Subcutaneous adipose tissue (tissue), 4 donors: ENCODE results near the gene IPCEF1. TPM values are rescaled to one million over a fixed set of nuclear protein-coding genes. Genes with fewer than 3 reads are reported as not detected.

Experiments
- total RNA-seq, 4 donors: library from RNA; depleted of rRNA; stranded (reverse); fragments of >200 nt; gene quantifications; one replicate each; pipeline ENCODE4 v1.1.0, GENCODE V29; 2016
- TF ChIP-seq, protein P1 (sequence below): fragments of 450-650 bp; IDR thresholded peaks from one replicate; pipeline ENCODE4 v1.5.1; 2016; ENCODE audit warnings: low read depth, mild to moderate bottlenecking, control low read depth, antibody characterized with exemption, moderate library complexity

IPCEF1 gene
- total RNA-seq, 4 donors from 2014 or later = 0.82 to 2.9 (median 1.5) TPM

DNA sequence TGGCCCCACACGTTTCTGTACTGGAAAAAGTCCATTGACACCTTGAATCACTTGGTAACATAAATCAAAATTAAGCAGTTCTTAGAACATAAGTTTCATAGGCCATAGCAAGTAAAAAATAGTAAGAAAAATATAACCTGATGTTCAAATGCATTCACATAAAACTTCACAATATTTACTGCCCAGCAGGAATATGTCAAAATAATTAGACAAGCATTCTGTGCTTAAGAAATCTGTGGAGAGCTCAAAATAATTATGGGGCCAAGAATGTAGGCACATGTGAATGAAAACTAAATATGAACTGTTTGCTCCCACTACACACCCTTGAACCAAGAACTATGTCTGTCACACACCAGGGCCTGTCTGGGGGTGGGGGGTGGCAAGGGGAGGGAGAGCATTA is 70.8 kb downstream of the IPCEF1 start:
- TF ChIP-seq, protein P1, sequence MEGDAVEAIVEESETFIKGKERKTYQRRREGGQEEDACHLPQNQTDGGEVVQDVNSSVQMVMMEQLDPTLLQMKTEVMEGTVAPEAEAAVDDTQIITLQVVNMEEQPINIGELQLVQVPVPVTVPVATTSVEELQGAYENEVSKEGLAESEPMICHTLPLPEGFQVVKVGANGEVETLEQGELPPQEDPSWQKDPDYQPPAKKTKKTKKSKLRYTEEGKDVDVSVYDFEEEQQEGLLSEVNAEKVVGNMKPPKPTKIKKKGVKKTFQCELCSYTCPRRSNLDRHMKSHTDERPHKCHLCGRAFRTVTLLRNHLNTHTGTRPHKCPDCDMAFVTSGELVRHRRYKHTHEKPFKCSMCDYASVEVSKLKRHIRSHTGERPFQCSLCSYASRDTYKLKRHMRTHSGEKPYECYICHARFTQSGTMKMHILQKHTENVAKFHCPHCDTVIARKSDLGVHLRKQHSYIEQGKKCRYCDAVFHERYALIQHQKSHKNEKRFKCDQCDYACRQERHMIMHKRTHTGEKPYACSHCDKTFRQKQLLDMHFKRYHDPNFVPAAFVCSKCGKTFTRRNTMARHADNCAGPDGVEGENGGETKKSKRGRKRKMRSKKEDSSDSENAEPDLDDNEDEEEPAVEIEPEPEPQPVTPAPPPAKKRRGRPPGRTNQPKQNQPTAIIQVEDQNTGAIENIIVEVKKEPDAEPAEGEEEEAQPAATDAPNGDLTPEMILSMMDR = no peak

DNA sequence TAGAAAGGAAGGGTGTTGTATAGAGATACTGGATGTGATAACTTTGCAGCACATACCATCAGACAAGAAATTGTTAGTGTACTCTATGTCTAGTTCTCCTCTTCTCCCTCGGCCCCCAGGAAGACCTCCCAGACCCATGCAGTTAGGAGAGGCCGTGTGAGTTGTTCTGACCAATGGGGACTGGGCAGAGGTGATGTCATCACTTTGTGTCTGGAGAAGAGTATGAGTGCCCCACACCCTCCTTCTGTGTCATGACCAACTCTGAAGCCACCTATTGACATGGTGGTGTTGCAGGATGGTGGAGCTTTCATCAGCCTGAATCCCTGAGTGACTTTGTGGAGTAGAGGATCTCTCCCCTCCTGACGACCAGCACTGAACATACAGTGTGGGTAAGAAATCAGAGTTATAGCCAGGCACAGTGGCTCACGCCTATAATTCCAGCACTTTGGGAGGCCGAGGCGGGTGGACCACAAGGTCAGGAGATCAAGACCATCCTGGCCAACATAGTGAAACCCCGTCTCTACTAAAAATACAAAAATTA is 72.2 kb downstream of the IPCEF1 start:
- TF ChIP-seq, protein P1 = no peak

DNA sequence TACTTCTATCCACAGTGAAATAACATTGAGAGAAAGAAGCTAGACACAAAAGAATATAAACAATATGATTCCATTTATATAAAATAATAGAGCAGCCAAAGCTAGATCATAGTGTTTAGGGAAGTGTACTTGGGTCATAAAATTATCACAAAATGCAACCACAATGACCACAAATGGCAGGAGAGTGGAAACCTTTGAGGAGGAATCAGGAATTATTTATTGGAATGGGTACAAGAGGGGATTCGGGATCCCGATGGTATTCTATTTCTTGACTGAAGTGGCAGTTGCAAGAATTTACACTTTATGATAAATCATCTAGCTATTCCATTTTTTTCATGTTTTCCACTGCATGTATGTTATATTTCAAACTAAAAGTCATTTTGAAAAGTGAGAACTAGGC is 76.1 kb downstream of the IPCEF1 start:
- TF ChIP-seq, protein P1 = no peak

DNA sequence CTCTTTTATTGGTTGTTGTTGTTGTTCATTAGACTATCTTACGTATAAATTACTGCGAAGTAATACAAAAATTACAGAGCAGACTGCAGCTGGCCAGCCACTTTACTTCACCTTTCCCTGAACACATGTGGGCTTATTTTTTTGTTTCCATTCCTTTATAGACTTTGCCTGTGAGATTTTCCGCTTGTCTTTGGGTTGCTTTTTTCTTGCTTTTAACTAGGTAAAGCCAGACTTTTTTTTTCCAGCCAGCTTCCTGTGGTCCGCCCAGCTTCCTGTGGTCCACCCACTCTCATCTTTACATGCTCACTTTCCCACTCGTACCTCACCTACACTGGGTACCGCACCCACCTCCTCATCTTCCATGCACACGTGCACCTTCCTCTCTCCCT is 79.0 kb downstream of the IPCEF1 start:
- TF ChIP-seq, protein P1 = no peak

DNA sequence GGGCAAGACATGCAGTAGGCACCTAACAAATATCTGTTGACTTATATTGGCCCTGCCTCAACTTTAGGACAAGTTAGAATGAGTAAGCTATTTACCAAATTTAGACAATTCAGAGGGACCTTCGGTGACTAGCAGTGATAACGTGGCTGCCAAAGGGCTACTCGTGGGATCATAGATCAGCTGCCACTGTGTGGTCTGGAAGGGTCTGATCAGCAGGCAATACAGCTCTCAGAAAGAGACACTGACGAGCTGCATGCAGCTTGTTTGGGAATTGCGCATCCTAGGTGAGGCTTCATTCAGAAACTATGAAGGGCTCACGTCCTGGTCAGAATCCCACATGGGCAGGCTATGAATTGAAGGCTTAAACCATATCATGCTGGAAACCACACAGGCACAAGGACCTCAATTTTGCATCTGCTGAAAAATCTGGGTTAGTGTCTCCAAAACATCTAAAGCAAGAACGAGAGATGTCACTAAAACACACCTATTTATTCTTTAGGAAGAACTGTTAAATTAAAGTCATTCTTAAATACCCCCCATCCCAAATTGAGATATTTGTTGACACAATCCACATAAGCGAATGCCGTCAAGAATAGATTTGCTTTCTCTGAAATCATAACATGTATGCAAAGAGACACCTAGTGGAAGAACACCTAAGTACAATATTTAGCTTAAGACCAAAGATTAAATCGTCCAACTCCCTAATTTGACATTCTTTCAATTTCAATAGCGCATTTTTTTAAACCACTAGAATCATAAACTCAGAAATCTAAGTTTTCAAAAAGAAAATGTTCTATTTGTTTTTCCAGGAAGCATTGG is 79.6 kb downstream of the IPCEF1 start:
- TF ChIP-seq, protein P1 = no peak

DNA sequence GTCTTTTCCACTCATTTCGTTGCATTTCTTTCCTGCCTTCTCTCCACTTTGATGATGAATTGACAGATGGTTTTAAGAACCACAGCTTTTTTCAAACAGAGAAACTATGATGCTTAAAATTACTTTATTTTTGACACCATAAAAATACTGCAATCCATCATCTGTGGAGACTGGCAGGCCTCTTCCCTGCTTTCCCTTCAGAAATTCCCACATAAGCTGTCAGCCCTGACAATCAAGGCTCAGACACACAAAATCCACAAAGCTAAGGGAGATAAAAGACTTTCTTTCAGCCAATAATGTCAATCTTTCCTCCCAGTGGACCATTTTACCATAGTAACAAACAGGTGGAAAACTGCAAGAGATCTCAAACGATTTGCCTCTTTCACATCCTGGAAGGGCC is 82.4 kb downstream of the IPCEF1 start:
- TF ChIP-seq, protein P1 = no peak

DNA sequence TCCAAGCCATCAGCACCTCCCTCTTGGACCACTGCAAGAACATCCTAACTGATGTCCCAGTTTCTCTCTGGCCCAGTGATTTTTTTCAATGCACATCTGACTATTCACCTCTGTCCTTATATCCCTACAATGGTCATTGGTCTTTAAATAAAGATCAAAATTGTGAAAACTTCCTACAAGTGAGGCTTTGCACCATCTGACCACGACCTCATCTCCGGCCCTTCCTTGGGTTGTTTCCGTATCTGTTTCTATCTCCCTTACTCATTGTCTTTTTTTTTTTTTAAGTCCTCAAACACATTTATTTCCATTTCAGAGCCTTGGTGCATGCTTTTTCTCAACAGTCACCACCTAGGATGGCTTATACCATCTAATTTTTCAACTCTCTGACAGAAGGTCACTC is 88.1 kb downstream of the IPCEF1 start:
- TF ChIP-seq, protein P1 = no peak
